ENCODE results near the gene DEFB123.

DNA sequence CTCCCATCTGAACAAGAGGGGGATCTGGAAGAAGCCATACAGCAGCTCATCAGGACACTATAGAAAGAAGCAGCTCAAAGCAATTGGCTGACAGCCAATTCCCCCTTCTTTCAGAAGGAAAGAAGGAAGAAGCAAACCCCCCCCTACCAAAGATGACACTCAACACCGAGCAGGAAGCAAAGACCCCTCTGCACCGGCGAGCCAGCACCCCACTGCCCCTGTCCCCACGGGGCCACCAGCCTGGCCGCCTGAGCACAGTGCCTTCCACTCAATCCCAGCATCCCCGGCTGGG, 35.8 kb downstream of the DEFB123 start:
- no peak for TF ChIP-seq POLR2A (IDR thresholded peaks at IDR 0.05; ENCODE audit: low read depth, low read length)
- no peak for TF ChIP-seq POLR2AphosphoS5 (IDR thresholded peaks at IDR 0.05; ENCODE audit: low read depth, low read length)
- no peak for TF ChIP-seq TAF1 (IDR thresholded peaks at IDR 0.05; ENCODE audit: low read depth, low read length)
- no peak for TF ChIP-seq POU2F2 (IDR thresholded peaks at IDR 0.05; ENCODE audit: low read depth, low read length)
- TF ChIP-seq SPI1 (IDR thresholded peaks at IDR 0.05; ENCODE audit: low read depth, low read length), result no peak
- TF ChIP-seq PAX5 (IDR thresholded peaks at IDR 0.05; ENCODE audit: insufficient read depth, low read length, severe bottlenecking), result no peak
